Measurements from ENCODE around the gene RPL35A. TPM values are rescaled to one million over a fixed set of nuclear protein-coding genes. Genes with fewer than 3 reads are reported as not detected.
"Not testable (repeated sequence)": the region's sequence is repeated elsewhere in the genome, so short reads cannot be mapped to it uniquely, and the experiment has no call there.

RPL35A gene
- total and polyA plus RNA-seq, 2 experiments from 2014 or later: 405 to 803 TPM

- H3K4me2 ChIP-seq (ENCODE audit: unreplicated experiment): no peak overlapping the region
- TF ChIP-seq EZH2phosphoT487 (IDR thresholded peaks at IDR 0.05; ENCODE audit: insufficient read depth, low read depth) (no peak), EZH2 (IDR thresholded peaks at IDR 0.05; ENCODE audit: insufficient read depth, poor library complexity, severe bottlenecking) (no peak)
- H3K4me1 ChIP-seq (ENCODE audit: insufficient read depth): no peaks in the 10 kb centered on the region
- H3F3A ChIP-seq (ENCODE audit: insufficient read depth): peaks cover 7% of the 10 kb centered on the region; the same call in 1 of the 2 replicates
- H3K9me3 ChIP-seq (ENCODE audit: low read depth): no peaks in the 10 kb centered on the region
- H3K4me3 ChIP-seq: no peak overlapping the region
- H3K27me3 ChIP-seq (replicated peaks; ENCODE audit: insufficient read depth): no peaks in the 10 kb centered on the region
- 95 to 97% methylated on average over 12 of the region's 12 CpGs for WGBS, 2 experiments (ENCODE audit: low coverage in 1 of 2, low lambda C conversion rate in 2 of 2, missing lambda C conversion rate in 2 of 2)
- no peaks in the 10 kb centered on the region for H4K20me1 ChIP-seq (ENCODE audit: insufficient read depth)
- H2AFZ ChIP-seq: no peak overlapping the region
- DNase-seq: no peak
- H3K9ac ChIP-seq: no peak overlapping the region
- H3K9me2 ChIP-seq (ENCODE audit: insufficient read depth): no peaks in the 10 kb centered on the region
- in situ Hi-C loops (cut with MboI): no loop called here
- H3K36me3 ChIP-seq (ENCODE audit: low read depth): no peaks in the 10 kb centered on the region
- no peak overlapping the region for H3K27ac ChIP-seq
- H3K79me2 ChIP-seq (ENCODE audit: insufficient read depth): no peaks in the 10 kb centered on the region
Observed at GRCh38 chr3:197913641-197914380, 36.2 kb upstream of the RPL35A start.

- H3K9me3 ChIP-seq (ENCODE audit: low read depth); H2AFZ ChIP-seq; in situ Hi-C loops (cut with MboI); H3K27me3 ChIP-seq (replicated peaks; ENCODE audit: insufficient read depth); H3K4me2 ChIP-seq (ENCODE audit: unreplicated experiment); H3K36me3 ChIP-seq (ENCODE audit: low read depth); H3K9ac ChIP-seq; H3K4me3 ChIP-seq; H3K4me1 ChIP-seq (ENCODE audit: insufficient read depth); H3K27ac ChIP-seq; H3K79me2 ChIP-seq (ENCODE audit: insufficient read depth); H4K20me1 ChIP-seq (ENCODE audit: insufficient read depth); H3K9me2 ChIP-seq (ENCODE audit: insufficient read depth); H3F3A ChIP-seq (ENCODE audit: insufficient read depth); DNase-seq: not testable (repeated sequence)
- WGBS, 2 experiments (ENCODE audit: low coverage in 1 of 2, low lambda C conversion rate in 2 of 2, missing lambda C conversion rate in 2 of 2): 91 to 96% methylated on average over 11 to 24 of the region's 24 CpGs
Observed at GRCh38 chr3:197921429-197922275, 28.3 kb upstream of the RPL35A start.

GRCh38 chr3:197926418-197926817 lies 23.6 kb upstream of the RPL35A start:
- H2AFZ ChIP-seq: no peak overlapping the region
- 72 to 73% methylated on average over 7 of the region's 7 CpGs for WGBS, 2 experiments (ENCODE audit: low coverage in 1 of 2, low lambda C conversion rate in 2 of 2, missing lambda C conversion rate in 2 of 2)
- DNase-seq: no peak
- no peaks in the 10 kb centered on the region for H3K9me3 ChIP-seq (ENCODE audit: low read depth)
- no peaks in the 10 kb centered on the region for H3F3A ChIP-seq (ENCODE audit: insufficient read depth)
- in situ Hi-C loops (cut with MboI): no loop called here
- H3K79me2 ChIP-seq (ENCODE audit: insufficient read depth): no peaks in the 10 kb centered on the region
- H3K4me1 ChIP-seq (ENCODE audit: insufficient read depth): no peaks in the 10 kb centered on the region
- TF ChIP-seq EZH2 (IDR thresholded peaks at IDR 0.05; ENCODE audit: insufficient read depth, poor library complexity, severe bottlenecking) (no peak), EZH2phosphoT487 (IDR thresholded peaks at IDR 0.05; ENCODE audit: insufficient read depth, low read depth) (no peak)
- H3K27ac ChIP-seq: no peak overlapping the region
- no peak overlapping the region for H3K4me2 ChIP-seq (ENCODE audit: unreplicated experiment)
- no peaks in the 10 kb centered on the region for H3K36me3 ChIP-seq (ENCODE audit: low read depth)
- H3K4me3 ChIP-seq: no peak overlapping the region
- no peak overlapping the region for H3K9ac ChIP-seq
- H4K20me1 ChIP-seq (ENCODE audit: insufficient read depth): no peaks in the 10 kb centered on the region
- no peaks in the 10 kb centered on the region for H3K27me3 ChIP-seq (replicated peaks; ENCODE audit: insufficient read depth)
- H3K9me2 ChIP-seq (ENCODE audit: insufficient read depth): no peaks in the 10 kb centered on the region

GRCh38 chr3:197927578-197927977 lies 22.4 kb upstream of the RPL35A start:
- H3K9ac ChIP-seq; H3K4me3 ChIP-seq; in situ Hi-C loops (cut with MboI); H3K4me1 ChIP-seq (ENCODE audit: insufficient read depth); H3K27me3 ChIP-seq (replicated peaks; ENCODE audit: insufficient read depth); H3F3A ChIP-seq (ENCODE audit: insufficient read depth); H3K4me2 ChIP-seq (ENCODE audit: unreplicated experiment); H3K79me2 ChIP-seq (ENCODE audit: insufficient read depth); H3K27ac ChIP-seq; H4K20me1 ChIP-seq (ENCODE audit: insufficient read depth); H2AFZ ChIP-seq; DNase-seq; H3K9me3 ChIP-seq (ENCODE audit: low read depth); H3K9me2 ChIP-seq (ENCODE audit: insufficient read depth); H3K36me3 ChIP-seq (ENCODE audit: low read depth): not testable (repeated sequence)
- WGBS, 2 experiments (ENCODE audit: low coverage in 1 of 2, low lambda C conversion rate in 2 of 2, missing lambda C conversion rate in 2 of 2): 89 to 90% methylated on average over 3 of the region's 3 CpGs

All from GM23248 (cell line).